Sigmoid colon (tissue), 7 donors: Measurements from ENCODE around the gene WSB2. TPM values are rescaled to one million over a fixed set of nuclear protein-coding genes. Genes with fewer than 3 reads are reported as not detected.

Source experiments
- DNase-seq: peaks from one replicate; pipeline ENCODE4 v3.0.0-alpha.2; 2019
- H3K27ac ChIP-seq, 4 donors: fragments of 200-600 bp; sonication (generic); one replicate each; pipeline ENCODE4 v1.5.1; 2016 to 2019; ENCODE audit warnings: mild to moderate bottlenecking in 1 of 4
- H3K27me3 ChIP-seq, 3 donors: fragments of 200-600 bp; sonication (generic); one replicate each; pipeline ENCODE4 v1.5.1; 2019; ENCODE audit warnings: mild to moderate bottlenecking in 1 of 3
- H3K36me3 ChIP-seq, 4 donors: fragments of 200-600 bp; sonication (generic); one replicate each; pipeline ENCODE4 v1.5.1; 2016 to 2019
- H3K4me1 ChIP-seq, 4 donors: fragments of 200-600 bp; sonication (generic); one replicate each; pipeline ENCODE4 v1.5.1; 2017 to 2019
- H3K4me3 ChIP-seq, 4 donors: fragments of 200-600 bp; sonication (generic); one replicate each; pipeline ENCODE4 v1.5.1; 2017 to 2019; ENCODE audit warnings: mild to moderate bottlenecking in 2 of 4, moderate library complexity in 1 of 4
- H3K9me3 ChIP-seq, 4 donors: fragments of 200-600 bp in 3 of 4; sonication (generic) in 3 of 4; one replicate each; pipeline versions ENCODE4 v1.5.1 to v1.6.1; 2013 to 2019
- CTCF ChIP-seq, 4 experiments: fragments of 450-650 bp in 3 of 4; fragments of 200-600 bp in 1 of 4; IDR thresholded peaks; one replicate each; pipeline ENCODE4 v1.5.1; 2016 to 2019; ENCODE audit warnings: antibody characterized with exemption in 4 of 4, mild to moderate bottlenecking in 3 of 4, moderate library complexity in 2 of 4
- EP300 ChIP-seq, 4 donors: sonication (generic); formaldehyde crosslinking; IDR thresholded peaks; one replicate each; pipeline ENCODE4 v1.6.1; 2017; ENCODE audit warnings: antibody characterized with exemption in 4 of 4
- POLR2A ChIP-seq, 2 donors: fragments of 450-650 bp; IDR thresholded peaks; one replicate each; pipeline ENCODE4 v1.6.1; 2016; ENCODE audit warnings: antibody characterized with exemption in 2 of 2, mild to moderate bottlenecking in 2 of 2, moderate library complexity in 2 of 2
- POLR2AphosphoS5 ChIP-seq, 4 donors: sonication (generic); formaldehyde crosslinking; IDR thresholded peaks; one replicate each; pipeline ENCODE4 v1.6.1; 2017; ENCODE audit warnings: antibody characterized with exemption in 4 of 4
- WGBS, 2 donors: extraction: QIAGEN DNeasy Blood & Tissue Kit; methylation state at CpG; one replicate each; pipeline ENCODE4 v1.1.7; 2013; 5-methylcytosine and 5-hydroxymethylcytosine counted together
- intact Hi-C: fragments of 100-400 bp; cut with DNase I; formaldehyde crosslinking; loops from one replicate; pipeline ENCODE4 v1.15.1; 2023
- polyA plus RNA-seq, 3 donors: library from polyadenylated mRNA; stranded (reverse); fragments of 200-250 nt; gene quantifications; one replicate each; pipeline ENCODE4 v1.2.3, GENCODE V29; 2013
- total RNA-seq, 4 donors: library from RNA; depleted of rRNA; stranded (reverse); fragments of >200 nt; gene quantifications; one replicate each; pipeline ENCODE4 v1.1.0, GENCODE V29; 2016
- donor health status: healthy with polysubstance abuse.
- donor health status: Bipolar disorder and iron deficiency.
- donor health status: healthy.

The WSB2 gene
- total RNA-seq (10 to 100 TPM; 50.2 to 64.0 (median 55.6) TPM), polyA plus RNA-seq (100 to 1,000 TPM in 2 of 3 donors, 10 to 100 TPM in 1; 58.9 to 160 (median 105) TPM)

GRCh38 chr12:118061011-118061872 lies at the start of gene WSB2:
WSB2 (minus strand) TSS chr12:118061179; CDS start chr12:118061048, 131 bp downstream.
- TF ChIP-seq POLR2AphosphoS5 (IDR thresholded peaks at IDR 0.05) = peak in 1 of 4 donors; percentile 39
- no peak for TF ChIP-seq POLR2A (IDR thresholded peaks at IDR 0.05)
- no peaks in the 10 kb centered on the region for H3K36me3 ChIP-seq
- H3K4me1 ChIP-seq = peaks cover 0 to 38% (median 32%) of the 10 kb centered on the region in 4 donors
- H3K27ac ChIP-seq = peak within 1 kb of the TSS; percentile 94 to 98 (median 98)
- H3K27me3 ChIP-seq = no peaks in the 10 kb centered on the region
- H3K4me3 ChIP-seq = peak within 1 kb of the TSS; percentile 81 to 89 (median 84)
- intact Hi-C loops = loop anchor here (1.0 to 10.0 kb wide), 5 partner anchors 45 to 474 kb away; partner anchors contain the start of genes RFC5 and TAOK3
- peak; percentile 86 for DNase-seq
- WGBS, 2 donors = 1% methylated on average over 76 of the region's 76 CpGs
- no peaks in the 10 kb centered on the region for H3K9me3 ChIP-seq

DNA sequence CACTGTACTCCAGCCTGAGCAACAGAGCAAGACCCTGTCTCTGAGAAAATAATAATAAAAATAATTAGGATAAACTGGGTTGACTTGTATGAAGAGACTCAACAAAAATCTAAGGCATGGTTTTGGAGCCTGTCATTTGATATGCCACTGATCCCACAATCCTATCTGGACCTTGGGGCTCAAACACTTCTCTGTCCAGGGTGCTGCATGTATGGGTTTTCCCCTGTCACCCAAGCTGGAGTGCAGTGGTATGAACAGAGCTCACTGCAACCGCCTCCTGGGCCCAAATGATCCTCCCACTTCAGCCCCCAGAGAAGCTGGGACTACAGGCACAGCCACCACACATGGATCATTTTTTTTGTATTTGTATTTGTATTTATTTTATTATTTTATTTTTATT lies 48.1 kb upstream of the WSB2 start:
- TF ChIP-seq POLR2A (IDR thresholded peaks at IDR 0.05) (no peak), CTCF (IDR thresholded peaks at IDR 0.05) (no peak), POLR2AphosphoS5 (IDR thresholded peaks at IDR 0.05) (no peak), EP300 (IDR thresholded peaks at IDR 0.05) (no peak)
- H3K36me3 ChIP-seq = no peaks in the 10 kb centered on the region
- H3K27me3 ChIP-seq = no peaks in the 10 kb centered on the region
- H3K9me3 ChIP-seq = no peaks in the 10 kb centered on the region
- 91 to 98% methylated on average over 1 of the region's 1 CpG for WGBS, 2 donors
- no peak overlapping the region for H3K4me3 ChIP-seq
- intact Hi-C loops = no loop called here
- DNase-seq = no peak
- H3K27ac ChIP-seq = no peak overlapping the region
- H3K4me1 ChIP-seq = peaks cover 0 to 7% (median 0%) of the 10 kb centered on the region in 4 donors

DNA sequence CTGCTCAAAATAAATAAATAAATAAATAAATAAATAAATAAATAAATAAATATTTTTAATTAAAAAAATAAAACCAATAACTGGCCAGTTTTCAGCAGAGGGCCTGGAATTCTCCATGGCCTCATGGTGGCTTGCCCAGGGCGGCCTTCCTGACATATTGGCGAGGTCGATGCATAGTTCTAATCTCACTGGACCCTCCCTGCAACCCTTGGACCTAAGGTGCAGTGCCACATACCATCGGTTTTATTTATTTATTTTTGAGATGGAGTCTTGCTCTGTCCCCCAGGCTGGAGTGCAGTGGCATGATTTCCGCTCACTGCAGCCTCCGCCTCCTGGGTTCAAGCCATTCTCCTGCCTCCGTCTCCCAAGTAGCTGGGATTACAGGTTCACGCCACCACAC lies 46.7 kb upstream of the WSB2 start:
- WGBS, 2 donors = 79 to 90% methylated on average over 8 of the region's 8 CpGs
- intact Hi-C loops = no loop called here
- Histone ChIP-seq H3K4me3 (no peak overlapping the region), H3K4me1 (peaks cover 3 to 14% (median 6%) of the 10 kb centered on the region in 4 donors), H3K9me3 (no peaks in the 10 kb centered on the region), H3K27me3 (no peaks in the 10 kb centered on the region), H3K27ac (no peak overlapping the region), H3K36me3 (no peaks in the 10 kb centered on the region)
- TF ChIP-seq EP300 (IDR thresholded peaks at IDR 0.05) = no peak
- no peak for TF ChIP-seq CTCF (IDR thresholded peaks at IDR 0.05)
- TF ChIP-seq POLR2A (IDR thresholded peaks at IDR 0.05) = no peak
- TF ChIP-seq POLR2AphosphoS5 (IDR thresholded peaks at IDR 0.05) = no peak
- no peak for DNase-seq

DNA sequence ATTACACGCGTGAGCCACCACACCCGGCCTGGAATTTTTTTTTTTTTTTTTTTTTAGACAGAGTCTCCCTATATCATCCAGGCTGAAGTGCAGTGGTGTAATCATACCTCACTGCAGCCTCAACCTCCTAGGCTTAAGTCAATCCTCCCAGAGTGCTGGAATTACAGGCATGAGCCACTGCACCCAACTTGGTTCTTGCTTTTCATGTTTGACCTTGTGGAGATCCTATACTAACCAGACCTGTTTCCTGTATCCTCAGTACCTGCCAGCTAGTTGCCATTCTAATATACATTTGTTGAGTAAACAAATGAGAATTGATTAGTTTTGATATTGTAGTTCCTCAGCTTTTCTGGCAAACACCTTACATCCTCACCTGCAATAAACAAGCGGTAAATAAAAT lies 46.0 kb upstream of the WSB2 start:
- no peak overlapping the region for H3K27ac ChIP-seq
- no peaks in the 10 kb centered on the region for H3K36me3 ChIP-seq
- 52 to 94% methylated on average over 4 of the region's 4 CpGs for WGBS, 2 donors
- intact Hi-C loops = no loop called here
- no peaks in the 10 kb centered on the region for H3K27me3 ChIP-seq
- no peak for DNase-seq
- no peak for TF ChIP-seq POLR2A (IDR thresholded peaks at IDR 0.05)
- no peak for TF ChIP-seq POLR2AphosphoS5 (IDR thresholded peaks at IDR 0.05)
- no peak for TF ChIP-seq EP300 (IDR thresholded peaks at IDR 0.05)
- no peak for TF ChIP-seq CTCF (IDR thresholded peaks at IDR 0.05)
- peaks cover 3 to 17% (median 8%) of the 10 kb centered on the region in 4 donors for H3K4me1 ChIP-seq
- no peaks in the 10 kb centered on the region for H3K9me3 ChIP-seq
- no peak overlapping the region for H3K4me3 ChIP-seq
